Body of pancreas (tissue), 4 donors: Measurements from ENCODE around the gene CDC42EP5.

Experiments used
- POLR2A ChIP-seq, 3 donors: fragments of 450-650 bp; IDR thresholded peaks; one replicate each; pipeline ENCODE4 v1.6.1; 2016; ENCODE audit warnings: antibody characterized with exemption in 3 of 3, mild to moderate bottlenecking in 2 of 3
- TF ChIP-seq, protein P1 (sequence below), 7 experiments: fragments of 450-650 bp in 4 of 7; fragments of 200-600 bp in 3 of 7; sonication (generic) in 3 of 7; IDR thresholded peaks; one replicate each; pipeline ENCODE4 v1.5.1; 2016 to 2019; ENCODE audit warnings: antibody characterized with exemption in 7 of 7

GRCh38 chr19:54460230-54461005 is 12.7 kb downstream of the CDC42EP5 start:
- TF ChIP-seq, protein P1, sequence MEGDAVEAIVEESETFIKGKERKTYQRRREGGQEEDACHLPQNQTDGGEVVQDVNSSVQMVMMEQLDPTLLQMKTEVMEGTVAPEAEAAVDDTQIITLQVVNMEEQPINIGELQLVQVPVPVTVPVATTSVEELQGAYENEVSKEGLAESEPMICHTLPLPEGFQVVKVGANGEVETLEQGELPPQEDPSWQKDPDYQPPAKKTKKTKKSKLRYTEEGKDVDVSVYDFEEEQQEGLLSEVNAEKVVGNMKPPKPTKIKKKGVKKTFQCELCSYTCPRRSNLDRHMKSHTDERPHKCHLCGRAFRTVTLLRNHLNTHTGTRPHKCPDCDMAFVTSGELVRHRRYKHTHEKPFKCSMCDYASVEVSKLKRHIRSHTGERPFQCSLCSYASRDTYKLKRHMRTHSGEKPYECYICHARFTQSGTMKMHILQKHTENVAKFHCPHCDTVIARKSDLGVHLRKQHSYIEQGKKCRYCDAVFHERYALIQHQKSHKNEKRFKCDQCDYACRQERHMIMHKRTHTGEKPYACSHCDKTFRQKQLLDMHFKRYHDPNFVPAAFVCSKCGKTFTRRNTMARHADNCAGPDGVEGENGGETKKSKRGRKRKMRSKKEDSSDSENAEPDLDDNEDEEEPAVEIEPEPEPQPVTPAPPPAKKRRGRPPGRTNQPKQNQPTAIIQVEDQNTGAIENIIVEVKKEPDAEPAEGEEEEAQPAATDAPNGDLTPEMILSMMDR (IDR thresholded peaks at IDR 0.05), result no peak
- TF ChIP-seq POLR2A (IDR thresholded peaks at IDR 0.05), result no peak
